NCI-H774 (cell line): Measurements from ENCODE around the gene CREB5.
A peak's percentile ranks its signal among the peaks of the same experiment; 100 is the strongest.

ENCODE experiments used
- DNase-seq: peaks from one replicate; lab custom pipeline; 2025; lab: John Stamatoyannopoulos, UW

The CREB5 gene

DNA sequence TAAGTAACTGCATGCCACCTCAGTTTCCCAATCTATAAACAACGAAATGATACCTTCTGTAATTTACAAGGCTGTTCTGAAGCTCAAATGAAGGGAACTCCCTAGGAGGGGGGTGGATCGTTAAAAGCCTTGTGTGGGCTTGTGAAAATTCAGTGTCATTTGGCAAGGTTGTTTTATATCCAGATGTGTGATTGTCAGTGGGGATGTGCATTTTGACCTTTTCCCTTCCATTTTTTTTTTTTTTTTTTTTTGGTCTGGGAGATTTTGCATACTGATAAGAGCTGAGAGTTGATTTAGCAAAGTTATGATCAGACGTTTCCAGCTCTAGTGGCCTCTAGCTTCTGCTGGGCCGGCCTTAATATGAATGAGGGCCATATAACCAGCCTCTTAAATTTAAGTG, 22.8 kb downstream of the CREB5 start:
- DNase-seq, result no peak

- no peak for DNase-seq
These were observed 23.5 kb downstream of the CREB5 start for GRCh38 chr7:28435732-28436378.

DNA sequence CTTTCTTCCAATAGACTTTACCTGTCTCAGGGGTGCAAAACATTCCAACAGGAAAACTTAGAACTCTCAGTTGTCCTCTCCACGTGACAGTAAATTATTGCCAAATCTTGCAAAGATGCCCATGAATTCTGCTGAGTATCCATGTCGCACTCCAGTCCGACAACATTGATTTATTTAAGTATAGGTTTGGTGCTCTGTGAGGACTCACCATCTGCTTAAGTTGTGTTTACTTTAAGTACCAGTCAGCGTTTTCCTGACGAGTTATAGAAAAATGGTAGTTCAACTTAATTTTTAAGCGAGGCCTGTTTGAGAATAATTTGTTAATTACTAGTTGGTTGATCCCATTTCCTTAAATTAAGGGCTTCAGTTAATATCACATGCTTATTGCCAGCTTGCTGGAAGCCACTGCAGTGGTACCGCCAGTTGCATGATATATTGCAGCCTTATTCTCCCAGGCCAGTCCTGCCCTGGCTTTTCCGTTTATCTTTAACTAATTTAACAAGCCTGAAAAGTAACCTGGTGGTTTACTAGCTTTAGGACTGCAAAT, 27.8 kb downstream of the CREB5 start:
- no peak for DNase-seq

DNA sequence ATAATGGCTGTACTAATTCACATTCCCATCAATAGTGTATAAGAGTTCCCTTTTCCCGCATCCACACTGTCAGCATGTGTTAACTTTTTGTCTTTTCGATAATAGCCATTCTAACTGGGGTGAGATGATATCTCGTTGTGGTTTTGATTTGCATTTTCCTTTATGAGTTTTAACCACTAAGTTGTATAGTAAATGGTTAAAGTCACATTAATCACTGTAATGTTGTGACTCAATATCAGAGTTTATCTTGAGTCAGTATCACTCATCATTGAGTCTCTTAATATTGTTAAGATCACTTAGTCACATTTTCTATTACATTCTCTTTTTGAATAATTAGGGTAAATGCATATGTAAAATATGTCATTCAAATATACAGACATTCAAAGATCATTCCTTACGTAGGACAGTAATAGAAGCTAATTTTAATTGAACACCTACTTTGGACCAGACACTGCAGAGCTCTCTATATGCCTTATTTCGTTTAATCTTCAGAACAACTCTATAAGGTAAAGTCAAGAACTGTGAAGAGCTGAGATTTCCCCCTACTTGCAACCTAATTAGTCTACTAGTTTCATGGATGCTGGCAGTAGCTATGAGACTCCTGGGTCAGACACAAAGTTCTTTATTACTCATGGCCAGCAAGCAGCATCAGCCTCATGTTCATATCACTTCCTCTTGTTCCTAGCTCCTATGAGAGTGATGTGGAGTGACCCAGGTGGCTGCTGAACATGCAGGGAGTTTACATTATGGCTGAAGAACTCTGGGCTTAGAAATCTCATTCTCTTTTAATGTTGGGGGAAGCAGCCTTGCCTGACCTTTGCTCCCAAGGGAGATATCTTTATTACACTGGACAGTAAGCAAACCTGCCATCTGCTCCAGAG, 30.5 kb downstream of the CREB5 start:
- DNase-seq, result no peak

DNA sequence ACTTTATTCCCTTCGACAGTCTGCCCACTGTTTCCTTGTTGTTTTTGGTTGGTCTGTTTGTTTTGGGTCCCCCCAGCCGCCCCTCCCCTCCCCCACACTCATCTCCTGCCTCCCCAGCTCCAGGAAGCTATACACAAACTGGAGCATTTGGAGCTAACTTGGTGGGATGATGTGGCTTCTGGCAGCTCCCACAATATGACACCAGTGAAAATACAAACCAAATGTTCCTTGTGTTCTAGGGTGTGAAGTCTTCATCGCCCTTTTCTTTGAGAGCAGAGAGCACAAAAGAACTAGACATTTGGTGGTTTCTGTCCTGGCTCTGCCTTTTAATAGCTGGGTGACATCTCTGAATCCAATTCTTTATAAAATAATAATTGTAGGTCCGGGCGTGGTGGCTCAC, 33.8 kb downstream of the CREB5 start:
- no peak for DNase-seq

DNA sequence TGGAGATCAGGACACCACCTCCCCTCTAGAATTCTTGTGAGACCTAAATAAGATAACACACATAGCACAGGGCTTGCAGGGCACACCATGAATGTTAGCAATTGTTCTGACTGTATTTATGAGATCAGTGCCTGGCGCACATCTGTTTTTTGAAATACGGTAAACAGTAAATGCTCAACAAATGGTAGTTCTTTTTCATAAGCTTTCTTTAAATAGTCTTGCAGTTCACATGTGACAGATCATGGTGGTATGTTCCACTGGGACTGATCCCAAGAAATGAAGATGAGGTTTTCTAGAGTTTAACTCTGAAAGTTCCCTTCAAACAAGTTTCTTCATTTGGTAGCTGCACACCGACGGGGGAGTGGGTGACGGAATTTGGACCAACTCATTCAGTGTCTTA, 34.8 kb downstream of the CREB5 start:
- DNase-seq, result no peak

DNA sequence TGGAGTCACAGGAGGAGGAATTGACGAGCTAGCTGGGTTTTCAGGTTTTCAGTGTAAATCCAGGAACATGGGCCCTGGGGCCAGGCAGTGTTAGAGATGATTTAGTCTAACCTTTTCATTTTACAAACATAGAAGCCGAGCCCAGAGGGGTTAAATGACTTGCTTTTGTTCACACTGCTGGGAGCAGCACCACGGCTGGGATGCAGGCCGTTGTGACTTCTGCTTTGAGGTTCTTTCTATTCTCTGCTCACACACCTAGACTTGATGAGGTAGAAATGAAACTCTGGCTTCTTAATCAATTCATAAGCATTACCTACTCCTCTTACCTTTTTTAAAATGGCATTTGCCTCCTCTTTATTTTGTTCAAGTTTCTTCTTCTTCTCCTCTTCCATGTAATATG, 36.4 kb downstream of the CREB5 start:
- no peak for DNase-seq

DNA sequence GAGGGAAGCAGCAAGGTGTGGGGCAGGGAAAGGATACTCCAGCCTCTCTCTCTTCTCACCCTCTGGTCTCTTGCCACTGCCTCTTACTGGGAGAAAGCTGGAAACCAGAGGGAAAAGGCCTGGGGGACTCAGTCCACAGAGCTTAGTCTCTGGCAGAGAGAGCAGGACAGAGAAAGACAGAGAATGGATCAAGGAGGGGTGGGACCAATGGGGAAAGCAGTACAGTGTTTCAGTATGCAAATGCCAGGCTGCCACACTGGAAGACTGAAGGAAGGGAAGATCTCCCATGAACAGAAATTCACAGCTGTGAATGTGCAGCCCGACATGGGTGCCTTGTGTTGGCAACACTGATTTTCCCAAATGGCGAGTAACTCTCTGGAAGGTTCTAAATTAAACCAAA, 40.4 kb downstream of the CREB5 start:
- DNase-seq, result no peak

DNA sequence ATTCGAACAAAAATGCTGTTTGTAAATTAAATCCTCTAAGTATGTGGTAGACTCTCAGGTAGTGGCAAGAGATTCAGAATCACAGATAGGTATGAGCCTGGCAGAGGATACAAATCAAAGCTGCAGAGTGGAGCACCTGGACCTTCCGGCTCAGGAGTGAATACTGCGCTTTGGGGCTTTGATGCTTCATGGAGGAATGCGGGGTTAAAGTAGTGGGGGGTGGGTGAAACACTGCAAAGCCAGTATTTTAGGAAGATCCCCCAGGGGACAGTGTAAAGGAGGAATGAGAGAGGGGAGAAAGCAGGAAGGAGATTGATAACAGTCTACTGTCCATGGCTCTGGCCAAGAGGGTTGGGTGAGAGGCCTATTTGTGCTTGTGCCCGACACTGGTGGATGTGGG, 43.2 kb downstream of the CREB5 start:
- DNase-seq, result no peak

GRCh38 chr7:28456044-28456443, 43.7 kb downstream of the CREB5 start:
- no peak for DNase-seq

GRCh38 chr7:28458732-28459131, 46.4 kb downstream of the CREB5 start:
- no peak for DNase-seq

DNA sequence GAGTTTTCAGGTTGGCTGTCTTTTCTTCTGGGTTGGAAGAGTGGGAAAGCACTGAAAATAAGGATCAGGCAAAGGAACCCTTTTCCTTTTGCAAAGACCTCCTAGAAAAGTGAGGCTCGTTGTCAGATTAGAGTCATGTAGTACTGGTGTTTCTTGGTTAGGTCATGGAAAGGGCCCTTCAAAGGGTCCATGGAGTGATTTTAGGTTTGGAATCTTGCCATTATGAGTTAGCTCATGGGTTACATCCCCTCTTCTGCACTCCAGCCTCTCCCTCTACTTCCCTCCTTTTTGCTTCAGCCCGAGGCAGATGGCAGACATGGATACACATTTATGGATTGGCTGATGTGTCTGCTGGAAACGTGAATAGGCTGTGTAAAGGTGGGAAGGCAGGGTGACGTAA, 47.0 kb downstream of the CREB5 start:
- DNase-seq, result no peak

DNA sequence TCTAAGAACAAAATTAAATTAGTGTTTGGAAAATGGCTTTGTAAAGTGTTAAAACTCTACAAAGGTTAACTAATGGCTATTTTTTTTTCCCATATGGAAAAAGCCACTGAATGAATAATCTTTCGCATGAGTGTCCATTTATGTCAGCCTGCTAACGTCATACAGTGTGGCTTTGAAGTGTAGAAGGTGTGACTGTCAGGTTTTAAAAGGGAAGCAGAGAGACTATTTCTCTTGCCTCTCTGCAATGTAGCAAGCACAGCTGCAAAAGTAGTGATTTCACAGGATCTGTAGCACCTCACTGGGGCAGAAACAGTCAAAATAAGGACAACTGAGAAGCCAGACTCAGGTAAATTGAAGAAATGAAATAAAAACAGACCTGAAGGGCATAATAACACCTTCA, 53.4 kb downstream of the CREB5 start:
- DNase-seq, result no peak

- DNase-seq, result no peak
These were observed 54.0 kb downstream of the CREB5 start for GRCh38 chr7:28466341-28466740.

GRCh38 chr7:28466885-28467284, 54.6 kb downstream of the CREB5 start:
- no peak for DNase-seq

GRCh38 chr7:28469562-28469961, 57.2 kb downstream of the CREB5 start:
- no peak for DNase-seq

GRCh38 chr7:28470344-28470743, 58.0 kb downstream of the CREB5 start:
- DNase-seq, result no peak

GRCh38 chr7:28472332-28472731, 60.0 kb downstream of the CREB5 start:
- no peak for DNase-seq

GRCh38 chr7:28473571-28474281, 61.4 kb downstream of the CREB5 start:
- no peak for DNase-seq

- no peak for DNase-seq
These were observed 61.9 kb downstream of the CREB5 start for GRCh38 chr7:28474282-28474638.

DNA sequence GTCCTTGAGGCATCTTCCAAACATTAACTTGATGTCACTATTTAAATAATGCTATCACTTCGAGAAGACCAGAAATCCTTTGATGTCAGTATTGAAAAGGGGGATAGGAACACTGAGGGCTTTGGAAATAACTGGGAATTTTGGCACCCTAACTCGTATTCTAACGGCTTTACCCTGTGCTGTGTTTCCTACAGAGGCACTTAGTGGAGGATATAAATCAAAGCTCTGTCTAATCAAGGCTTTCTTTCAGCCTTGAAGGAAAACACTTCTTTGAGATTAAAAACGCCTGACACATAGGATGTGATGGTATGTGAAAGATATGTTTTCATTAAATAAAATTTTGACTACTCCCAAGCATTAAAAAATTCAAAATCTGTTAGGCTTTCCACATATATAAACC, 62.3 kb downstream of the CREB5 start:
- no peak for DNase-seq

DNA sequence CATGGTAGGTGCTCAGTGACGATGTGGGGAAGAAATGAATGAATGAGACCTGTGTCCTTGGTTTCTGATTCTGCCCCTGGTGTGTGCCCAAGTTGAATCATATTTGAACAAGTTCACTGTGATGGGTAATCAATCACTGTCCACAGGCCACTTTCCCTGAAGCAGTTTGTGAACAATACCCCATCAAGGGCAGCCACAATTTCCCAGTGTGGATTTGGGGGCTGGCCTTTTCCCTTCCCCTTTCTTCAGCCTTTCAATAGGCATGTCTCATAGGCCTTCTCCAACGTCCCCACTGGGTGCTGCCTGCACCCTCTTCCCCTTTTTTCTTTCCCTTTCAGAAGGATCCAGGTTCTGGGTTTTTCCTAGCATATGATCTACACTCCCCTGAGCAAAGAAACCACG, 64.7 kb downstream of the CREB5 start:
- no peak for DNase-seq

- peak; percentile 74 for DNase-seq
These were observed 66.3 kb downstream of the CREB5 start for GRCh38 chr7:28478656-28479055.
